GM23248 (cell line): ENCODE data around the gene CMBL.

ENCODE experiments used
- EZH2 ChIP-seq: fragments of 200-600 bp; sonication (generic); IDR thresholded peaks from 2 replicates; pipeline ENCODE4 v1.6.1; 2018; ENCODE audit warnings: antibody characterized with exemption, mild to moderate bottlenecking; ENCODE audit not compliant: insufficient read depth, poor library complexity, severe bottlenecking
- EZH2phosphoT487 ChIP-seq: fragments of 200-600 bp; sonication (generic); IDR thresholded peaks from 2 replicates; pipeline ENCODE4 v1.6.1; 2018; ENCODE audit warnings: antibody characterized with exemption, moderate library complexity, mild to moderate bottlenecking, low read depth; ENCODE audit not compliant: insufficient read depth

GRCh38 chr5:10249948-10250805 is 57.5 kb downstream of the CMBL start, which contains the start of gene CCT5:
- TF ChIP-seq EZH2 = no peak
- TF ChIP-seq EZH2phosphoT487 = no peak
